ENCODE measurements around the gene TBL2. TPM values are rescaled to one million over a fixed set of nuclear protein-coding genes. Genes with fewer than 3 reads are reported as not detected.

The TBL2 gene
- polyA plus RNA-seq, 1 donor from 2014 or later: 38.6 TPM

- Histone ChIP-seq H3K9me2 (ENCODE audit: insufficient read depth, low read length) (no peaks in the 10 kb centered on the region), H3K36me3 (ENCODE audit: insufficient read depth, low read length) (no peaks in the 10 kb centered on the region), H3K4me3 (ENCODE audit: low read length) (no peak overlapping the region), H4K20me1 (ENCODE audit: insufficient read depth) (no peaks in the 10 kb centered on the region), H3K9me3 (ENCODE audit: low read length) (no peaks in the 10 kb centered on the region), H3K4me2 (ENCODE audit: low read length) (no peak overlapping the region), H2AFZ (ENCODE audit: low read depth, low read length) (no peak overlapping the region), H3K9ac (ENCODE audit: low read length) (no peak overlapping the region), H3K79me2 (replicated peaks; ENCODE audit: insufficient read depth, low read length) (no peaks in the 10 kb centered on the region), H3K27me3 (ENCODE audit: insufficient read depth, low read depth, low read length) (no peaks in the 10 kb centered on the region), H3K27ac (ENCODE audit: low read length) (no peak overlapping the region), H3F3A (ENCODE audit: insufficient read depth, low read length, poor library complexity, severe bottlenecking) (no peaks in the 10 kb centered on the region)
- TF ChIP-seq MXI1 (conservative IDR thresholded peaks at IDR 0.05; ENCODE audit: poor library complexity, severe bottlenecking) (no peak), TAF1 (IDR thresholded peaks at IDR 0.05; ENCODE audit: low read depth) (no peak), RAD21 (conservative IDR thresholded peaks at IDR 0.05) (no peak), REST (IDR thresholded peaks at IDR 0.05; ENCODE audit: borderline replicate concordance) (no peak), SMC3 (conservative IDR thresholded peaks at IDR 0.05; ENCODE audit: poor library complexity) (no peak), CTCF (IDR thresholded peaks at IDR 0.05; ENCODE audit: poor library complexity, severe bottlenecking) (no peak), EZH2 (IDR thresholded peaks at IDR 0.05; ENCODE audit: borderline replicate concordance, insufficient read depth, low read length, poor library complexity, severe bottlenecking) (no peak), POLR2AphosphoS5 (IDR thresholded peaks at IDR 0.05) (no peak), EP300 (conservative IDR thresholded peaks at IDR 0.05; ENCODE audit: poor library complexity, severe bottlenecking) (no peak)
Measured at GRCh38 chr7:73544678-73545077, 33.7 kb downstream of the TBL2 start.

- Histone ChIP-seq H3K9ac (ENCODE audit: low read length) (no peak overlapping the region), H3K79me2 (replicated peaks; ENCODE audit: insufficient read depth, low read length) (no peaks in the 10 kb centered on the region), H3K4me2 (ENCODE audit: low read length) (no peak overlapping the region), H3K4me3 (ENCODE audit: low read length) (no peak overlapping the region), H3K9me3 (ENCODE audit: low read length) (no peaks in the 10 kb centered on the region), H3F3A (ENCODE audit: insufficient read depth, low read length, poor library complexity, severe bottlenecking) (no peaks in the 10 kb centered on the region), H3K9me2 (ENCODE audit: insufficient read depth, low read length) (no peaks in the 10 kb centered on the region), H3K27ac (ENCODE audit: low read length) (no peak overlapping the region), H4K20me1 (ENCODE audit: insufficient read depth) (no peaks in the 10 kb centered on the region), H3K36me3 (ENCODE audit: insufficient read depth, low read length) (no peaks in the 10 kb centered on the region), H3K27me3 (ENCODE audit: insufficient read depth, low read depth, low read length) (no peaks in the 10 kb centered on the region), H2AFZ (ENCODE audit: low read depth, low read length) (no peak overlapping the region)
- TF ChIP-seq EZH2 (IDR thresholded peaks at IDR 0.05; ENCODE audit: borderline replicate concordance, insufficient read depth, low read length, poor library complexity, severe bottlenecking) (no peak), POLR2AphosphoS5 (IDR thresholded peaks at IDR 0.05) (no peak), REST (IDR thresholded peaks at IDR 0.05; ENCODE audit: borderline replicate concordance) (no peak), CTCF (IDR thresholded peaks at IDR 0.05; ENCODE audit: poor library complexity, severe bottlenecking) (no peak)
Measured at GRCh38 chr7:73541722-73542121, 36.7 kb downstream of the TBL2 start.

All from neural cell (in vitro differentiated cells).